Measurements from ENCODE around the gene SUMO3. TPM values are rescaled to one million over a fixed set of nuclear protein-coding genes. Genes with fewer than 3 reads are reported as not detected.

Gene SUMO3
- total RNA-seq, 1 experiment from 2014 or later = 82.9 TPM

DNA sequence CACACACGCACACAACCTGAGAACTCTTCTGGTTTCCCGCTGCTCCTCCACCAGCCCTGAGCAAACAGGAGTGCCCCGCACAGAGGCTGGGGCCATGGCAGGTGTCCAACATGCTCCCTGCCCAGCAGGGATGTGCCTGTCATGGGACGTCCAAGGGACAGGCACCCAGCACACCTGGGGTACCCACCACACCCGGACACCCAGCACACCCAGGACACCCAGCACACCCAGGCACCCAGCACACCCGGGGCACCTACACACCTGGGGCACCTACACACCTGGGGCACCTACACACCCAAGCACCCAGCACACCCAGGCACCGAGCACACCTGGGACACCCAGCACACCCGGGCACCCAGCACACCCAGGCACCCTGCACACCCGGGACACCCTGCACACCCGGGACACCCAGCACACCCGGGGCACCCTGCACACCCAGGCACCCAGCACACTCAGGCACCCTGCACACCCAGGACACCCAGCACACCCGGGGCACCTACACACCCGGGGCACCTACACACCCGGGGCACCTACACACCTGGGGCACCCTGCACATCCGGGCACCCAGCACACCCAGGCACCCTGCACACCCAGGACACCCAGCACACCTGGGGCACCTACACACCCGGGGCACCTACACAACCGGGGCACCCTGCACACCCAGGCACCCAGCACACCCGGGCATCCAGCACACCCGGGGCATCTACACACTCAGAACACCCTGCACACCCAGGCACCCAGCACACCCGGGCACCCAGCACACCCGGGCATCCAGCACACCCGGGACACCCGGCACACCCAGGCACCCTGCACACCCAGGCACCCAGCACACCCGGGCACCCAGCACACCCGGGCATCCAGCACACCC lies 54.2 kb downstream of the SUMO3 start:
- Mint-ChIP-seq H3K27me3 (ENCODE audit: low read depth) (peaks cover 1% of the 10 kb centered on the region; the same call in 1 of the 2 replicates), H3K36me3 (ENCODE audit: insufficient read depth in 1 of 3, low read depth in 3 of 3) (peaks cover 0 to 4% (median 3%) of the 10 kb centered on the region in 3 experiments; a peak in 2 of 7 replicates), H3K4me1 (peaks cover 50 to 60% of the 10 kb centered on the region in 2 experiments), H3K4me3 (no peak overlapping the region), H3K9me3 (no peaks in the 10 kb centered on the region), H3K27ac (no peak overlapping the region; a peak in 1 of 7 replicates)
- H2BK20ac ChIP-seq (ENCODE audit: low read depth, low read length, poor library complexity, severe bottlenecking) = no peak overlapping the region
- no peak overlapping the region for H3K14ac ChIP-seq (ENCODE audit: insufficient read depth, low read length)
- no peak overlapping the region for H2AK5ac ChIP-seq (ENCODE audit: insufficient read length, low read length)
- H3K4me1 ChIP-seq (ENCODE audit: insufficient read depth, low read length) = no peaks in the 10 kb centered on the region; the same call in 1 of the 2 replicates
- no peak overlapping the region for H3K56ac ChIP-seq (ENCODE audit: insufficient read length, low read depth, low read length)
- TF ChIP-seq, protein P1, sequence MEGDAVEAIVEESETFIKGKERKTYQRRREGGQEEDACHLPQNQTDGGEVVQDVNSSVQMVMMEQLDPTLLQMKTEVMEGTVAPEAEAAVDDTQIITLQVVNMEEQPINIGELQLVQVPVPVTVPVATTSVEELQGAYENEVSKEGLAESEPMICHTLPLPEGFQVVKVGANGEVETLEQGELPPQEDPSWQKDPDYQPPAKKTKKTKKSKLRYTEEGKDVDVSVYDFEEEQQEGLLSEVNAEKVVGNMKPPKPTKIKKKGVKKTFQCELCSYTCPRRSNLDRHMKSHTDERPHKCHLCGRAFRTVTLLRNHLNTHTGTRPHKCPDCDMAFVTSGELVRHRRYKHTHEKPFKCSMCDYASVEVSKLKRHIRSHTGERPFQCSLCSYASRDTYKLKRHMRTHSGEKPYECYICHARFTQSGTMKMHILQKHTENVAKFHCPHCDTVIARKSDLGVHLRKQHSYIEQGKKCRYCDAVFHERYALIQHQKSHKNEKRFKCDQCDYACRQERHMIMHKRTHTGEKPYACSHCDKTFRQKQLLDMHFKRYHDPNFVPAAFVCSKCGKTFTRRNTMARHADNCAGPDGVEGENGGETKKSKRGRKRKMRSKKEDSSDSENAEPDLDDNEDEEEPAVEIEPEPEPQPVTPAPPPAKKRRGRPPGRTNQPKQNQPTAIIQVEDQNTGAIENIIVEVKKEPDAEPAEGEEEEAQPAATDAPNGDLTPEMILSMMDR (conservative IDR thresholded peaks at IDR 0.05) = no peak
- DNase-seq = no peak
- H2BK120ac ChIP-seq (ENCODE audit: low read depth, low read length, poor library complexity, severe bottlenecking) = no peak overlapping the region
- no peak overlapping the region for H2AFZ ChIP-seq (ENCODE audit: low read length)
- no peak overlapping the region for H3T11ph ChIP-seq (ENCODE audit: low read length)
- H3K9ac ChIP-seq (ENCODE audit: extremely low read depth, insufficient read length, low read length) = no peak overlapping the region
- no peak overlapping the region for H2BK5ac ChIP-seq (ENCODE audit: insufficient read length, low read length)
- H4K5ac ChIP-seq (ENCODE audit: insufficient read length, low read depth, low read length) = no peak overlapping the region
- H3K27ac ChIP-seq (ENCODE audit: insufficient read length, low read depth, low read length) = no peak overlapping the region
- H3K27me3 ChIP-seq (ENCODE audit: insufficient read depth, low read length) = no peaks in the 10 kb centered on the region
- no peak overlapping the region for H2BK12ac ChIP-seq (ENCODE audit: insufficient read length, low read depth, low read length)
- no peaks in the 10 kb centered on the region for H3K79me1 ChIP-seq (ENCODE audit: insufficient read depth, low read depth, low read length, poor library complexity, severe bottlenecking)
- no peak overlapping the region for H2BK15ac ChIP-seq (ENCODE audit: low read depth, low read length)
- no peaks in the 10 kb centered on the region for H3K23me2 ChIP-seq (ENCODE audit: insufficient read length, low read depth, low read length, poor library complexity, severe bottlenecking)
- no peak overlapping the region for H3K23ac ChIP-seq (ENCODE audit: insufficient read length, low read depth, low read length)
- H4K91ac ChIP-seq (ENCODE audit: insufficient read length, low read depth, low read length) = no peak overlapping the region
- no peak overlapping the region for H3K18ac ChIP-seq (ENCODE audit: insufficient read length, low read depth, low read length)
- no peaks in the 10 kb centered on the region for H4K20me1 ChIP-seq (ENCODE audit: control insufficient read depth, insufficient read depth, insufficient read length)
- no peak overlapping the region for H4K8ac ChIP-seq (replicated peaks; ENCODE audit: insufficient read length, low read depth, low read length)
- H3K79me2 ChIP-seq (ENCODE audit: insufficient read depth, low read length) = no peaks in the 10 kb centered on the region
- no peaks in the 10 kb centered on the region for H3K9me3 ChIP-seq (ENCODE audit: control insufficient read depth, low read depth, low read length)
- H3K4ac ChIP-seq (ENCODE audit: low read depth, low read length) = no peak overlapping the region
- no peak overlapping the region for H3K4me2 ChIP-seq (ENCODE audit: insufficient read depth, insufficient read length, low read length)
- WGBS (ENCODE audit: extremely low coverage, insufficient read length, low lambda C conversion rate) = no CpG with 5 or more reads among the region's 25 CpGs
